ENCODE measurements around the gene GPR137.

- no peak for TF ChIP-seq CTCF (conservative IDR thresholded peaks at IDR 0.05; ENCODE audit: low read length)
- TF ChIP-seq EZH2phosphoT487 (IDR thresholded peaks at IDR 0.05; ENCODE audit: borderline replicate concordance, low read depth, low read length) = no peak
Observed at GRCh38 chr11:64338716-64339115, 53.1 kb downstream of the GPR137 start.

All from OCI-LY7 (cell line).